ENCODE data around the gene FERMT2. TPM values are rescaled to one million over a fixed set of nuclear protein-coding genes. Genes with fewer than 3 reads are reported as not detected.

FERMT2 gene
- total and polyA plus RNA-seq, 2 experiments from 2014 or later, result 68.8 to 79.8 TPM

DNA sequence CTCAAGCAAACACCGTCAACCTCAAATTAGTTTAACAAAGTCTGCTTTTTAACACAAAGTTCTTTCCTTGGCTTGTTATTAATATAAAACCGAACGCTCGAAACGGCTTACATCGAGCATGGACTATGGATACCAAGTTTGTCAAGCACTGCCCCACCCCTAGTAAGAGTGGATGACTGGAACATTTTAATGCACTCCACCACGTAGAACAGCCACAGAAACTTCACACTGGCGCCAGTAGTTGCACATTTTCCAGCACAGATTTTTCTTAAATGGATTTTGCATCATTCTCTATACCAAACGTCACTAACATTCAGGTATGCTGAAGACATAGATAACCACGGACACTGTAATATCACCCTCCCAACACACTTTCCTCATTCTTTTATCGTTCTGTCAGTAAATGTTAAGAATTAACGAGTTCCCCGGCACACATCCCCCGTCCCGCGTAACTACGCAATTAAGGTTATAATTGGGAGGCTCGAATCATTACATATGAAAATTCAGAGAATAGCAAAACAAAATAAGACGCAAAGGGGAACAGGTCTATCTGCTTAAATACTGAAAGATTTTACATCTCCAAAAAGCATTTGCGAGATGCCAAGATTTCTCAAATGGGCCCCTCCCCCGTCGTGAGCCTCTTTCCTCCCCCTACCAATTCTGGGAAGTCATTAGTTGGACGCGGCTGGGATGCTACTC lies 990 bp downstream of the FERMT2 start:
- Histone ChIP-seq H3K4me3 (peak overlapping the region; percentile 90), H3K36me3 (peaks cover 12% of the 10 kb centered on the region), H3K27ac (peak overlapping the region; percentile 100), H3K9me3 (ENCODE audit: low read depth) (no peaks in the 10 kb centered on the region), H3K27me3 (no peaks in the 10 kb centered on the region), H3K4me1 (ENCODE audit: low read depth) (peaks cover 39% of the 10 kb centered on the region)
- peak; percentile 52 to 56 for DNase-seq (ENCODE audit: low read depth in 1 of 2, low spot score in 1 of 2)
- TF ChIP-seq, protein P1, sequence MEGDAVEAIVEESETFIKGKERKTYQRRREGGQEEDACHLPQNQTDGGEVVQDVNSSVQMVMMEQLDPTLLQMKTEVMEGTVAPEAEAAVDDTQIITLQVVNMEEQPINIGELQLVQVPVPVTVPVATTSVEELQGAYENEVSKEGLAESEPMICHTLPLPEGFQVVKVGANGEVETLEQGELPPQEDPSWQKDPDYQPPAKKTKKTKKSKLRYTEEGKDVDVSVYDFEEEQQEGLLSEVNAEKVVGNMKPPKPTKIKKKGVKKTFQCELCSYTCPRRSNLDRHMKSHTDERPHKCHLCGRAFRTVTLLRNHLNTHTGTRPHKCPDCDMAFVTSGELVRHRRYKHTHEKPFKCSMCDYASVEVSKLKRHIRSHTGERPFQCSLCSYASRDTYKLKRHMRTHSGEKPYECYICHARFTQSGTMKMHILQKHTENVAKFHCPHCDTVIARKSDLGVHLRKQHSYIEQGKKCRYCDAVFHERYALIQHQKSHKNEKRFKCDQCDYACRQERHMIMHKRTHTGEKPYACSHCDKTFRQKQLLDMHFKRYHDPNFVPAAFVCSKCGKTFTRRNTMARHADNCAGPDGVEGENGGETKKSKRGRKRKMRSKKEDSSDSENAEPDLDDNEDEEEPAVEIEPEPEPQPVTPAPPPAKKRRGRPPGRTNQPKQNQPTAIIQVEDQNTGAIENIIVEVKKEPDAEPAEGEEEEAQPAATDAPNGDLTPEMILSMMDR (IDR thresholded peaks at IDR 0.05; ENCODE audit: low read depth, low read length), result no peak

DNA sequence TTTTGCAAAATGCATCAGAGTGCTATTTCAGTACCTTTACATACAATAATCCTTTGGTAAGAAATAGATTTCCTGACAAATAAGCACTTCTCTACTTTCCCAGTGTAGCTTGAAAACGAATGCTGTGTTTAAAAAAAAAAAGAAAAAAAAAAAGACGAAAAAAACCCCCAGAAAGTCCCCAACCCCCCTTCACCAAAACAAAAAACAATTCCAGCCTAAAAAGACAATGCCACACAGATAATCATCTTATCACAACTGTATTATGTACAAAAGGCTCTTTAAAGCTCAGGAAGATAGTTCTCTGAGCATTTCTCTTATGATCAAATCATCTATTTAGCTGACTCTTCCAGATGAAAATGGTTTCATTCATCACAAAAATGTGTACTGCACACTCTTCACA lies 1.6 kb downstream of the FERMT2 start:
- no peak for DNase-seq (ENCODE audit: low read depth in 1 of 2, low spot score in 1 of 2)
- TF ChIP-seq, protein P1 (IDR thresholded peaks at IDR 0.05; ENCODE audit: low read depth, low read length), result no peak
- no peaks in the 10 kb centered on the region for H3K27me3 ChIP-seq
- peak overlapping the region; percentile 100 for H3K27ac ChIP-seq
- H3K4me3 ChIP-seq, result peak overlapping the region; percentile 90
- peaks cover 12% of the 10 kb centered on the region for H3K36me3 ChIP-seq
- H3K4me1 ChIP-seq (ENCODE audit: low read depth), result peaks cover 33% of the 10 kb centered on the region
- no peaks in the 10 kb centered on the region for H3K9me3 ChIP-seq (ENCODE audit: low read depth)

DNA sequence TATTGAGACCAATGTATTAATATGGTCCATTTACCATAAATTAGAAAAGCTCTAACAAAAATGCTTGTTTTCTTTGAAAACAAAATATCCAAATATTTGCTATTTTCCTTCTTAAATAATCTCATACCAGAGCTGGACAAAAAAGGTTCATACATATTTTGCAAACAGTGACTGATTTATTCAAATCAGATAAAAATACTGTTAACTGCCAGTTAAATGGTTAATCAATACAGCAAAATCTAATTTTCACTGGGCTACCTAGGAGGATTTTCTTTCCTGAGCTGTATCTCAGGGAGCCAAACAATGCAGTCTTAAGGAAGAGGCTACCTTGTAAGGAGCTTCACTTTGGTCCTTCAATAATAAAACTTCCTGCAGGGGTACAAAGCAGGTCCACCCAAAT lies 2.0 kb downstream of the FERMT2 start:
- peaks cover 29% of the 10 kb centered on the region for H3K4me1 ChIP-seq (ENCODE audit: low read depth)
- peak overlapping the region; percentile 90 for H3K4me3 ChIP-seq
- TF ChIP-seq, protein P1 (IDR thresholded peaks at IDR 0.05; ENCODE audit: low read depth, low read length), result no peak
- H3K27ac ChIP-seq, result no peak overlapping the region
- peaks cover 12% of the 10 kb centered on the region for H3K36me3 ChIP-seq
- H3K27me3 ChIP-seq, result no peaks in the 10 kb centered on the region
- no peaks in the 10 kb centered on the region for H3K9me3 ChIP-seq (ENCODE audit: low read depth)
- no peak for DNase-seq (ENCODE audit: low read depth in 1 of 2, low spot score in 1 of 2)

DNA sequence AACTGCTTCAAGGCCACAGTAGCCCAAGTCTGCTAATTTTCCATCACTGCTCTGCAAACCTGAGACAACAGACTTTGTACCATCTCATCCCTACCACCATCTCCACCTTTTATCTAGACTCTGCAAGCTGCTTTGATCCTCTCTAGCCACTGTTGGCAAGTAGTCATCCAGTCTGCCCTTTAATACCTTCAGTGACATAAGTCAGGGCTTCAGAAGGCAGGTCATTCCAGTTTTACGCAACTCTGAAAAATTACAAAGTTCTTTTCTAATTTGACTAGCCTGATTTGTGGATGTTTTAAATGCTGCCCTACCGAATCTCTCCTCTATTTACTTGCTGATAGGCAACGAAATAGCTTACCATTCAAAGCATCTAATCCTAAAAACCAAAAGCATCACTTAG lies 2.8 kb downstream of the FERMT2 start:
- Histone ChIP-seq H3K4me3 (peak overlapping the region; percentile 90), H3K9me3 (ENCODE audit: low read depth) (no peaks in the 10 kb centered on the region), H3K4me1 (ENCODE audit: low read depth) (peaks cover 26% of the 10 kb centered on the region), H3K27ac (peak overlapping the region; percentile 42), H3K27me3 (no peaks in the 10 kb centered on the region), H3K36me3 (peaks cover 12% of the 10 kb centered on the region)
- DNase-seq (ENCODE audit: low read depth in 1 of 2, low spot score in 1 of 2), result no peak
- TF ChIP-seq, protein P1 (IDR thresholded peaks at IDR 0.05; ENCODE audit: low read depth, low read length), result no peak

DNA sequence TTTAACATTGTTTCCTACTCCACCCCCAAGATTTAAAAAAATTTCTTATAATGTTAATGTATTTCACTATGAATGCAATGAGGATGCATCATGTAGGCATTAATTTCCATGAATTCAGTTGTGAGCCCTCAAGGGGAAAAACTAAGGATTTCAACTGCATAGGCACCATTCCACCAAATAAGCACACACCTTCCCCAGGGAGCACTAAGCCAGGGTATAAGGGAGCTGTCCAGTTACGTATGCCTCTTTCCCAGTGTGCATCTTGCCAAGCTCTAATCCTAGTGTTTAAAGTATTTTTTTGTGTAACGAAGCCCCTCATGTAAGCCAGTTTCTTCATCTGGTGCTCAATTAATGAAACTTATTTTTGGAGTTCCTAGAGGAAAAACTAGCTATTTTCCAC lies 6.6 kb downstream of the FERMT2 start:
- no peaks in the 10 kb centered on the region for H3K9me3 ChIP-seq (ENCODE audit: low read depth)
- DNase-seq (ENCODE audit: low read depth in 1 of 2, low spot score in 1 of 2), result peak in 1 of 2 donors; percentile 20
- TF ChIP-seq, protein P1 (IDR thresholded peaks at IDR 0.05; ENCODE audit: low read depth, low read length), result no peak
- no peaks in the 10 kb centered on the region for H3K27me3 ChIP-seq
- peaks cover 15% of the 10 kb centered on the region for H3K4me1 ChIP-seq (ENCODE audit: low read depth)
- no peak overlapping the region for H3K27ac ChIP-seq
- peaks cover 12% of the 10 kb centered on the region for H3K36me3 ChIP-seq
- no peak overlapping the region for H3K4me3 ChIP-seq

Data from cardiac muscle cell (in vitro differentiated cells and primary cell).